ENCODE measurements around the gene SPNS2.

SPNS2 gene

GRCh38 chr17:4520060-4520893 lies 21.6 kb downstream of the SPNS2 start:
- H3K4me3 Mint-ChIP-seq = peak overlapping the region; percentile 66
- no peaks in the 10 kb centered on the region for H3K36me3 Mint-ChIP-seq (ENCODE audit: low read depth)
- H3K27me3 Mint-ChIP-seq (ENCODE audit: low read depth, poor library complexity) = peaks cover 8% of the 10 kb centered on the region
- peaks cover 68% of the 10 kb centered on the region for H3K4me1 Mint-ChIP-seq
- peak overlapping the region; percentile 39 for H3K27ac Mint-ChIP-seq
- no peaks in the 10 kb centered on the region for H3K9me3 Mint-ChIP-seq
- TF ChIP-seq CTCF (IDR thresholded peaks at IDR 0.05) = no peak
- no peak for DNase-seq

GRCh38 chr17:4520894-4521600 lies 22.4 kb downstream of the SPNS2 start:
- no peaks in the 10 kb centered on the region for H3K9me3 Mint-ChIP-seq
- peaks cover 8% of the 10 kb centered on the region for H3K27me3 Mint-ChIP-seq (ENCODE audit: low read depth, poor library complexity)
- TF ChIP-seq CTCF (IDR thresholded peaks at IDR 0.05) = no peak
- H3K4me1 Mint-ChIP-seq = peaks cover 68% of the 10 kb centered on the region
- no peak for DNase-seq
- H3K27ac Mint-ChIP-seq = peak overlapping the region; percentile 24
- H3K36me3 Mint-ChIP-seq (ENCODE audit: low read depth) = no peaks in the 10 kb centered on the region
- H3K4me3 Mint-ChIP-seq = peak overlapping the region; percentile 14

- Mint-ChIP-seq H3K4me1 (peaks cover 73% of the 10 kb centered on the region), H3K36me3 (ENCODE audit: low read depth) (no peaks in the 10 kb centered on the region), H3K4me3 (peak overlapping the region; percentile 28), H3K9me3 (no peaks in the 10 kb centered on the region), H3K27me3 (ENCODE audit: low read depth, poor library complexity) (peaks cover 10% of the 10 kb centered on the region), H3K27ac (peak overlapping the region; percentile 75)
- no peak for TF ChIP-seq CTCF (IDR thresholded peaks at IDR 0.05)
- DNase-seq = no peak
Measured at GRCh38 chr17:4522661-4523060, 24.0 kb downstream of the SPNS2 start.

GRCh38 chr17:4523946-4524345 lies 25.3 kb downstream of the SPNS2 start:
- H3K9me3 Mint-ChIP-seq = no peaks in the 10 kb centered on the region
- no peak overlapping the region for H3K4me3 Mint-ChIP-seq
- H3K36me3 Mint-ChIP-seq (ENCODE audit: low read depth) = no peaks in the 10 kb centered on the region
- peaks cover 63% of the 10 kb centered on the region for H3K4me1 Mint-ChIP-seq
- TF ChIP-seq CTCF (IDR thresholded peaks at IDR 0.05) = no peak
- DNase-seq = no peak
- peak overlapping the region; percentile 9 for H3K27ac Mint-ChIP-seq
- H3K27me3 Mint-ChIP-seq (ENCODE audit: low read depth, poor library complexity) = peaks cover 5% of the 10 kb centered on the region

- Mint-ChIP-seq H3K9me3 (no peaks in the 10 kb centered on the region), H3K4me1 (peaks cover 50% of the 10 kb centered on the region), H3K27me3 (ENCODE audit: low read depth, poor library complexity) (peaks cover 6% of the 10 kb centered on the region), H3K36me3 (ENCODE audit: low read depth) (no peaks in the 10 kb centered on the region), H3K27ac (no peak overlapping the region), H3K4me3 (no peak overlapping the region)
- no peak for DNase-seq
- no peak for TF ChIP-seq CTCF (IDR thresholded peaks at IDR 0.05)
Measured at GRCh38 chr17:4525691-4526397, 27.2 kb downstream of the SPNS2 start.
